HG03432 (cell line): ENCODE measurements around the gene RNASE8.
A peak's percentile ranks its signal among the peaks of the same experiment; 100 is the strongest.

ENCODE experiments used
- ATAC-seq: cut with Tn5 transposase; IDR thresholded peaks from one replicate; pipeline ENCODE4 v1.9.1; 2021; ENCODE audit warnings: mild to moderate bottlenecking, moderate library complexity; ENCODE audit not compliant: unreplicated experiment

Gene RNASE8

DNA sequence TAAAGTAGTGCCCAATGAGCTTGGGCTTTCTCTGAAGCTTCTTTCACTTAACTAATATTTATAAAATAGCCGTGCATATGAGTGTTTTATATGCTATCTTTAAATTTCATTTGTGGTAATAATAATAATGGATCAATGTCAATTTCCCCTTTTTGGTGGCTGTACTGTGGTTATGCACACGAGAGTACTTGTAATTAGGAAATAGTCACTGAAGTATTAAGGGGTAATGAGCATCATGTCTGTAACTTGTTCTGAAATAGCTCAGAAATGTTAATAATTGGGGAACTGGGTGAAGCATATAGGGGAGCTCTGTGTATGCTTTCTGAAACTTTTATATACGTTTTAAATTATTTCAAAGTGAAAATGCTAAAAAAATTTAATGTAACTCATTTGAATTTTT, 7.0 kb upstream of the RNASE8 start:
- no peak for ATAC-seq

DNA sequence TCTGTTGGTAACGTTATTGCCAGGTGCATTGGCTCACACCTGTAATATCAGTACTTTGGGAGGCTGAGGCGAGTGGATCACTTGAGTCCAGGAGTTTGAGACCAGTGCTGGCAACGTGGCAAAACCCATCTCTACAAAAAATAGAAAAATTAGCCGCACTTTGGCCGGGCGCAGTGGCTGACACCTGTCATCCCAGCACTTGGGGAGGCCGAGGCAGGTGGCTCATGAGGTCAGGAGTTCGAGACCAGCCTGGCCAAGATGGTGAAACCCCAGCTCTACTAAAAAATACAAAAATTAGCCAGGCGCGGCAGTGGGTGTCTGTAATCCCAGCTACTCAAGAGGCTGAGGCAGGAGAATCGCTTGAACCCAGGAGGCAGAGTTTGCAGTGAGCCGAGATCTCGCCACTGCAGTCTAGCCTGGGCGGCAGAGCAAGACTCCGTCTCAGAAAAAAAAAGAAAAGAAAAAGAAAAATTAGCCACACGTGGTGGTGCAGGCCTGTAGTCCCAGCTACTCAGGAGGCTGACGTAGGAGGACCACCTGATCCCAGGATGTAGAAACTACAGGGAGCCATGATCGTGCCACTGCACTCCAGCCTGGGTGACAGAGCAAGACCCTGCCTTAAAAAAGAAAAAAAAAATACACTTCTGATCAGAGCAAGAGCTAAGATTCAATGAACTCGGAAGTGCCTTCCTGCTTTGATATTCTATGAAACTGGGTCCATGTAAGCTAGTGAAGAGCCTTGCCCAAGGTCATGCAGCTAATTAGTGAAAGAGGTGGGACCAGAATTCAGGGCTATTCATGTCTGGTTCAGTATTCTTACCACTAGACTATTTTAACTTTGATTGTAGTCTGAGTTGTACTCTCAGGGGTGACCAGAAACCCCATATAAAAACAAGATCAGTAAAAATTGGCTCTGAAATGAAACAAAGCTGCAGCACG, 4.2 kb upstream of the RNASE8 start:
- no peak for ATAC-seq

DNA sequence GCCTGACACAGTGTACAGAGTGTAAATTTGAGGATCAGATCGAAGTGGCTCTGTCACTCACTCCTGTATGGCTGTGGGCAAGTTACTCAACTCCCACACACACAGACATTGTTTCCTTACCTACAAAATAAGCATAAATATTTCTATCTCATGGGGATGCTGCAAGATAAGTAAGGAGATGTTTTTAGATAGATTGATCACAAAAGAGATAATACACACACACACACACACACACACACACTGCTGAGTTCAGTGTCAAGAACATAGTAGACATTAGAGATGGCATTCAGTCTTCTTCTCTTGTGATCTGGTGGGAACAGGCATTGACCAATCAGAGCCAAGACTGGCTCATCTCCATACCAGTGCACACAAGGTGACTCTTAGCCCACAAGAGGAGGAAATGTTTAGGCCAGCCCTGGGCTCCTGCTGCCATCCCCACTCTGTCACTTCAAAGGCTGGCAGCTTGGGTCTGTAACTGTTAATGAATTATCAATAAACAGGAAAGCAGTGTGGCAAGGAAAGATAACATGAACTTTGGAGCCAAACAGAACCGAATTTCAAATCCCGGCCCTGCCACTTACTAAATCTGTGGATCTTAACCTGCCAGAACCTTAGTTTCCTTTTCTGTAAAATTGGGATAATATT, 3.4 kb upstream of the RNASE8 start:
- ATAC-seq: no peak

DNA sequence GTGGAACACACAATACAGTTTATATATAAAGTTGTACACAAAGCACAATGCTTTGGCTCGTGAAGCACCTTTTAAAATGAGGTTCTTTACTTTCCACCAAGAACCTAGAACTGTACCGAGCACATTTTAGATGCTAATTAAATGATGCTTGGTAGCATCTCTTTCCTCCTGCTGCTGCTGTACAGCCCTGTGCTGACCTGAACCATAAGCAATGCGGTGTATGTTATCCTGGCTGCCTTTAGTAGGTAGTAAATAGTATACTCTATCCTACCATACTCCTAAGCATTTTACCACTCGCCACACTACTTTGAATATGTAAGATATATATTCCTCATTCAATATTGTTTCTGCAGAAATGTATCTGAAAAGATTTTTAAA, 2.9 kb upstream of the RNASE8 start:
- ATAC-seq: no peak

DNA sequence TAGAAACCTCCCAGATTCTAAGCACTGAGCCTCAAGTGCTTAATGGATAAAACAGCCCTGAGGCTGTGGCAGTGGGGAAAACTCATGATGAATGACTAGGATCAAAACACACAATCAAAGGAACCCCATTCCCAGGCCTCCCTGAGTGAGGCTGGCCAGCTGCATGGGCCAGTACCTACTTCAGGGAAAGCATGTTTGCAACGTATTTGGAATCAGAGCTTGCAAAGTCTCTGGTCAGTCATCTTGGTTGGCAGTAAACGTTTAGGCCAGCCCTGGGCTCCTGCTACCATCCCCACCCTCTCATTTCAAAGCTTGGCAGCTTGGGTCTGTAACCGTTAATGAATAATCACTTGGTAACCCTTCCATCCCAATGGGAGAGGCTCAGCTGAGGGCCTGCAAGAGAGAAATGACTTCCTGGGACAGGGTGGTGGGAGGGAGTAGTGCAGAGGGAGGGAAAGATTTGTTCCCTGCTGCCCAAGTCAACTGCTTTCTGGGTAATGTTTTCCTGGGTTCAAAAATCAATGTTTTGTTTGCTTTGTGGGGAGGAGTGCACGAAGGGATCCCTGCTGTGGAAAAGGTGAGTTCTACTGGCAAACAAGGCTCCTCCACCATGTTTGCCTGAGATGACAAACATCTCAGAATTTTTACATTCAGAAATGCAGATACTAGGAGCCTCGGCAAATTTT, 2.0 kb upstream of the RNASE8 start:
- no peak for ATAC-seq

DNA sequence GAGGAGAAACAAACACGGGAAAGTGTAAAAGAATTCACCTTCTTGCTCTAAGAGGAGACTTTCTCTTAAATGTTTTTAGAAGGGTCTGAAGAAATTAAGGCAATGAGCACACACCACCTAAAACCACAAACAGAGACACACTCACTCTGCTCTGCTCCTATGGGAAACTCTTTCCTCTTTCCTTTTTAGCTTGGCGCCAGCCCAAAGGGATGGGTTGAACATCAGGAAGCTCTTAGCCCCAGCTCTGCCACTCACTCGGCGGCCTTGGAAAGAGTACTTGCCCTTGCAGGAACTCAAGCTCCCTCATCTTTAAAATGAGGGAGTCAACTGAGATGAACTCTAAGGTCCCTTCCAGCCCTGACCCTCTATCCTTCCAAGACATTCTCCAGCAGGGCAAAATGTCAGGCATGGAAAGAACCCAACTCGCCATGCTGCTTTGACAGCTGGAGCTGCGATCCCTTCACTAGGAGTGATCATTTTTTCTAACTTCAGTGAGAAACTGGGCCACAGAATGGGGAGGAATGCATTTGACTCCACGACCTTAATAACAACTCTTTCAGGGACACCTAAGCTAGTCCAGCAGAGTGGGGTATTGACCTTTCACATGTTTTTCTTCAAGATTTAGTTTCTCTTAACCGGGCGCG, 980 bp upstream of the RNASE8 start:
- ATAC-seq: no peak

DNA sequence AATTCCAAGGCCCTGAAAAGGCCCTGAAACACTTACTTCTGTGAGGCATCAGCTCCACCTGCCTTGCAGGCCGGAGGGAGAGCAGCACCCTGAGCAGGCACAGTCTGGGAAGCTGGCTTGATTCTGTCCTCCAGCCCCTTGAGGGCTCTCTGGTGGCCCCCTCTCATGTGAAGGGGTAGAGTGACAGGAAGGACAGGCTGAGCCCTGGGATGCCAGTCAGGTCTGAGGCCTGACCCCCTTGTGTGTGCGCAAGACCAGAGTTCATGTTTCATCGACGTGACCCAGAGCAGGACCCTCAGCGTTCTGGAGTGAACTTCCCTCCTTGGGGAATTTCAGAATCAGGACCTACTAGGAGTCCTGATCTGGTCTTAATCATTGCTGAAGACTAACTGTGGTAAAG, 1.3 kb downstream of the RNASE8 start:
- ATAC-seq: no peak

DNA sequence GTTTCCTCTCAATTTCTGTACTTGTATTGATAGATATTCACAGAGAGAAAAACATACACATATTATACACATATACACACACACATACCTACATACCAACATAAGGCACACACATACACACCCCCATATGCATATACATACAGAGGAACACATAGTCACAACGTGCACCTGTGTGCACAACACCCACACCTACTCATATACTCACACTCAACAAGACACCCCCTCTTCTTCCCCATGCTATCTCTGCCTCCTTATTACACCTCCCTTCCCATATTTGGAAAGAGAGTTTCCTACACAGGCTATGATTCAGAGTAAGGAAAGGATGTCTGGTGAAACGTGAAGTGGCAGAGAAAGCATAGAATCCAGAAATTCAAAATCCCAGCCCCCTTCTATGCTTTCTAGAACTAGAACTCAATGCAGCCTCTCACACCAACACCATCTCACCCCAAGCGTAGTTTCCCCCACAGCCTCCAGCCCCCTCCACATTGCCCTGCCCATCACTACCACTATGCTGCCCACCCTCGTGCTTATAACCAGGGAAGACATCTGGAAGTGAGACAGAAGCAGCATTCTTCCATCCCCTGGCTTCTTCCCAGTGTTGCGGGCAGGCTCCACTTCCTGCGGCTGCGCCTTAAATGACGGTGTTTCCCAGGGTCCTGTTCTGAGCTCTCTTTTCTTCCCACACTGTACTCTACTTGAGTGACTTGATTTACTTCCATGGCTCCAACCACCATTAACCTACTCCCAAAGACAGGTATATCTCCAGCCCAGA, 2.4 kb downstream of the RNASE8 start:
- no peak for ATAC-seq

DNA sequence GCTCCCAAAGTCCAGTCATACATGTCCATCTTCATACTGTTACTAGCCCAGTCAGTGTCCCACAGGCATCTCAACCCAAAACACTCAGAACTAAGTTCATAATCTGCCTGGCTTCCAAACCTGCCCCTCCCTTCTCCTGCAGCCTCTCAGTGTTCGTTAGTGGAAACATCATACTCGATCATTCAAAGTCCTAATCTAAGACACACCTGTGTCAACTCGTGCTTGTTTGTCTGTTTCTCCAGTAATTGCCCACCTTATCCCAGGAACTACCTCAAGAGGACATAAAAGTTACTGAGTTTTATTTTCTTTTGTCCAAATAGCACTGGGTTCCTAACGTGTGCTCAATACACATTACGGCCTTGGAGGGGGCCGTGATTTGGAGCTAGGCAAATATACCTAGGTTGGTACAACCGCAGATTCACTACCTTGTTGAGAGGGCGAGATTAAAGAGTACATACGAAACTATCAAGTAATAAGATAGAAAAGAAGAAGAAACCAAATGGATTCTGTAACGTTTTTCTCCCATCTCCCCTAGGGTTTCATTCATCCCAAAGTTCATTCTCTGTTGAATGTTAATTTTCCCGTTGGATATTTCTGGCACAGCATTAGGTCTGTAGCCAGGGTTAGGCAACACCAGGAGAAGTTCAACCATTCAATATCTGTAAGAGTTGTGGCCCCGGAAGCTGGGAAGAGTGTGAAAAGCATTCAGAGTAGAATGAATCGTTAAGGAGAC, 3.2 kb downstream of the RNASE8 start:
- ATAC-seq: no peak

DNA sequence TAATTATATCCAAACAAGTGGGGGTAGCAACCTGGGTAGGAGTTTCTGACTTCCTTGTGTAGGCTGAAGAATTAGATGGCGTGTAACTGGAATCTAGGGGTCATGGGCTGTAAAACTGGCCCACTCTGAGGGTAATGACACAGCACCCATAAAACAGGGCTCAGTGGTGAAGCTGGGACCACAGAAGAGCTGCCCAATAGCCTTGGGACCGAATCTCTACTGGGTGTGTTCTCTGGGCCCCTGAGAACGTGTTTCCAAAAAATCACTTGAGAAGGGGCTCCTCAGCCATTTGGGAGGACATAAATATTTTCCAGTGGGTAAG, 3.7 kb downstream of the RNASE8 start:
- ATAC-seq: no peak

DNA sequence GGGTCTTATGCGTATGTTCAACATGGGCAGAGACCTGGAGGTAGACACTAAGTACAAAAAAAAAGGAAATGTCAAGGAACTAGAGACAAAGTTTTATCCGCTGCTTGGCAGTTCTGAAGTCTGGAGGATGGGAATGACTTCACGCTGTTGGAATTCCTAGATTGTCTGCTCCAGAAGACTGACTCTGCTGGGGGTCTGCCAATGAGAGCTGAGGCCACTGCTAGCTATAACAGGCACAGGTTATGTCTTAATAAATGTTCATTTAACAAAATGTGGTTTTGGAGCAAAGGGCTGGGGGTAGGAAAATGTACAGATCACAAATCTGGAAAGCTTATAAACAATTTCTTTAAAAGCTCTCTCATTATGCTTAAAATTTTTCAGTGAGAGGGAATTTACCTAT, 5.9 kb downstream of the RNASE8 start:
- ATAC-seq: no peak

DNA sequence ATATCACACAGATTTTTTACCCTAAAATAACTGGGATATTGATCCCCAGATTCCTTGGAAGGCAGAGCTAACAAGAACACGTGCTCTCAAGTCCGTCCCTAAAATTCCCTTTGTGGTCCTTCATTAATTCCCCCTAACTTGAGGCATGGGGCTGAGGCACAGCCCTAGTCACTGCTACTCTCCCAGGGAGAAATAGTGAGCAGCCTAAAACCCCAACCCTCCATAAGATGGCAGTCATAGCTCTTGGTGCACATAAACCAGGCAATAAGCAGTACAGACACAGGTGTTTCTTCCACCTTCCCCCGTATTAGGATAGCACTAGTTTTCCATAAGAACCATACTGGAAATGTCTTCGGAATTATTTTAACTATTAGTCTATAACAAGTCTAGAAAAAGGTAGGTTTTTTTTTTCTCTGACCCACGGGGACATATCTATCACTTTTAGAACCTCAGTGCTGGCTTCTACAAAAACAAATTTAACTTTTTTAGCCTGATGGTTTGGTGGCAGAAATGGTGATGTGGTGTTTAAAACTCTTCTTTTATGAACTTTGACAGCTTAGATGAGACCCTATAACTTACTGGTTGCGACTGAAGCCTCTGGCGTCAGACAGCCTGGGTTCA, 9.4 kb downstream of the RNASE8 start:
- ATAC-seq: no peak

DNA sequence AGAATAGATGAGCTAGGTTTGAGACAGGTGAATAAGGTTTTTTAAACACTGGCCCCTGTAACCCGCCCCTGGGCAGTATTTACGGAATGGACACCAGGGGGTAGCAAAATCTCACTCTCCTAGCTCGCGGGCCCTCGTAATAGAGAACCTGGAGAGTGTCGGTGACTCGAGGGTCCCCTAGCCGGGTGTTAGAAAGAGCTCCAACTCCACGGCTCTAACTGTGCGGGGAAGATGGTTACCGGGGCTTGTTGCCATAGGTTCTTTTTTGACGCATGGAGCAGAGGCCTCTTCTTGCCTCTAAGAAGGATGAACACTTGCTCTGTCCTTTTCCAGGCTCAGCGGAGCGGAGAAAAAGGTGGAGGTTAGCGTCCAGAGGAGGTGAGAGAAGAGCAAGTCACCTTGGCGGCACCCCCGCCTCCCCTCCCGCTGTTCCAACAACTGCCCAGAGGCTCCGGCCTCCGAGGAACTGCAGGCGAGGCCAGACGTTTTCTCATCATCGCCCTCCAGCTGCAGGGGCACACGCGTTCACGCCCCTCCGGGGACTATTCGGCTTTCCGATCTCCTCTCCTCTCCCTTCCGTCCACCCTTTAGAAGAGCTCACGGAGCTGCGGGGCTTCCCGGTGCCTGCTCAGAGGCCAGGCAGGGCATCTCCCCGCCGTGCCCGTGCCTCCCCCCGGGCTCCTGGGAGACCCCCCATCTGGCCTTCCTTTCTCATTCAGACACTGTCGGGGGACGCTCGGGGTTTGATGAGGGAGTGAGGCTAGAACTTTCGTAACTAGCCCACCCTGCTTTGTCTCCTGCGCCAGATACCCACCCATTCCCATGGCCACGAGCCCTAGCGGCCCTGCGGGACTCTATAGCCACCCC, 11.1 kb downstream of the RNASE8 start:
- no peak for ATAC-seq

DNA sequence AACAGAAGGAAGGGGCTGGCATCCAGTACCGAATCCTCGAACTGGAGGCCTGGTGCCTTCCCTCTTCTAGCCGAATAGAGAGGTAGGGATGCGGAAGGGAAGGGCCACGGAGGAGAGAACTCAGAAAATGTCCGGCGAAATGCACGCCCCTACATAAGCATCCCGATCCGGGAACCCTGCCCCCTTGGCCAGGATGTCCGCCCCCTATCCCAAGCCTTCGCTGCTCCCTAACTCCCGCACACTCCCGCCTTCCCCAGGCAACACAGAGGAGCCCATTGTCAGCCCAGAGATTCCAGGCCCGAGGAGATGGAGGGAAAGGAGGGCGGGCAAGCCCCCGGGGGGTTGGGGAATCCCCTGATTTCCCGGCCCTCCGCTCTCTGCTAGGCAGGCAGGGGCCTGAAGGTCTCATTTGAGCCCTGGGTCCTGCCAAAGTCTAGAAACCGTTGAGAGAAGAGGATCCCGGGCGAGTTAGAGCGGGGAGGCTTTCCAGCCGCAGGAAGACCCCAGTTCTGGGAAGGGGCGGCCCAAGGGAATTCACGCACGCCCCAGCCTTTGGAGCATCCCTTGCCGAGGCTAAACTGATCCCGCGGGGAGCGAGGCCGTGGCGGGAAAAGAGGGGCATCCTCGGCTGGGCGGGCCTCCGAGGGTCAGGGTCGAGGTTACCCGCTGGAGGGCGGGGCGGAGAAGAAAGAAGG, 11.9 kb downstream of the RNASE8 start:
- ATAC-seq: no peak

DNA sequence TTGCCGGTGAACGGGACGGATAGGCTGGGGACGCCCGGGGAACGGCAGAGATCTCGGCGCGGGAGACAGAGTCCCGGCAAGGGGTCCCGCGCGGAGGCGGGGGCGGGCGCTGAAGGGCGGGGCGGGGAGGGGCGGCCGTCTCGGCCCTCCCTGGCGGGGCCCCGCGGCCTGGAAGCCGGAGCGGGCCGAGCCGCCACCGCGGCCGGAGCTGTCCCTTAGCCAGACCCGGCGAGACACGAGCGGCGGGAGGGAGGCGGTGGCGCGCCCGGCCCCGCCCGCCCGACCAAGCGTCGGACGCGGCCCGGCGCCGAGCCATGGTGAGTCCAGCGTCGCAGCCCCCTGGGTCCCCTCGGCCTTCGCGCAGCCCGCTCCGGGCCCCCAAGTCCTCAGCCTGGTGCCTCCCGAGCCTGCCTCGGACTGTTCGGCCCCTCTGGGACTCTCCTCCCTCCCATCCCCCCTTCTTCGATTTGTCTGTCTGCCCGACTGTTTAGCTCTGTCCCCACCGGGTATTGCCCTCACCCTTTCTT, 12.5 kb downstream of the RNASE8 start, which contains the start of gene ARHGEF40:
TSS of gene ARHGEF40 (plus strand) at position 222 of the 527 bp plus-strand sequence. CDS start at position 315, 93 bp downstream.
- no peak for ATAC-seq

DNA sequence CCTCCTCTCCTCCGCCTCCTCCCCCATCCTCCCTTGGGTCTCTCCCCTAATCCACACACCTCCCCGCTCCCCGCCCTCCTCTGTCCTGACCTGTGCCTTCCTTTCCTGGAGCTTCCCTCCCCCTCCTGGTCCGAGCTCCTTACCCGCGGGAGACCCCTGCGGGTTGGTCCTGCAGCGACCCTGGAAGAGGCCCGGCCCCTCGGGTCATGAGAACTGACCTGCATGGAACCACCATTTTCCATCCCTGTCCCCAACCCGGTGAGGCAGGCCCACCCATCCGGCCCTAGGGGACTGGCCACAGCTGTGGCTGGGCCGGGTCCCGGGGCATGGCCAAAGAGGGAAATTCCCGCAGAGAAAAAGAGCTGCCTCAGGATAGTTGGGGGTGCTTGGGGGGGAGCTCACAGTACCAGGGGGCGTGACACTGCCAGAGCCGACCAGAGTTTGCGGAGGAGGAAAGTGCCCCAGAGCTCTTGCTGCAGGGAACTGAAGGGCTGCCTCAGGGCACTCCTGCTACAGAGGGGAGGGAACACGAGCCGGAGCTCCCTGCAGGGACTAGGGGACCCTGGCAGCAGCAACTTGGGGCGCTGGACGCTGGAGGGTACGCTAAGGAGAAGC, 13.1 kb downstream of the RNASE8 start:
- ATAC-seq: peak; percentile 19
